HepG2 (cell line): Measurements from ENCODE around the gene HELZ. TPM values are rescaled to one million over a fixed set of nuclear protein-coding genes. Genes with fewer than 3 reads are reported as not detected.

Experiments
- ATAC-seq: fragments of 200-7000 bp; cut with Tn5 transposase; 3 replicates; pipeline ENCODE4 v1.9.1; 2020; ENCODE audit warnings: mild to moderate bottlenecking, moderate library complexity
- BruUV-seq: library from RNA; stranded (reverse); fragments of 400-500 nt; replicated peaks from 2 replicates; lab custom pipeline; 2021; lab: Mats Ljungman, UMichigan
- CTCF ChIA-PET: fragments of 300-600 bp; formaldehyde crosslinking; extraction: SDS; loops from one replicate; lab custom pipeline; 2021; ENCODE audit warnings: low total read pairs, inconsistent platforms, low intra/inter-chr PET ratio; lab: Yijun Ruan, JAX
- POLR2A ChIA-PET: fragments of 350-600 bp; sonication (Branson Sonifier 250); formaldehyde crosslinking; loops from one replicate; lab custom pipeline; 2020; ENCODE audit warnings: antibody characterized with exemption, inconsistent platforms; lab: Yijun Ruan, JAX
- DNase-seq: peaks from one replicate; pipeline ENCODE4 v3.0.0-alpha.2; 2015; ENCODE audit warnings: low spot score
- FAIRE-seq: peaks from 3 replicates; lab custom pipeline; 2011; peaks lifted over from hg19 to GRCh38; lab: Jason Lieb, UNC
- H2AFZ ChIP-seq: one replicate; pipeline ENCODE4 v1.6.1; 2011; ENCODE audit warnings: low read length, inconsistent platforms
- H3K27ac ChIP-seq: fragments of 300-600 bp; 3 replicates; pipeline ENCODE4 v1.8.0; 2011; ENCODE audit warnings: mixed run types, mild to moderate bottlenecking, mixed read lengths, low read length, inconsistent platforms; ENCODE audit not compliant: insufficient read depth; ENCODE audit errors: extremely low read length
- H3K27me3 ChIP-seq, 2 experiments: fragments of 200-600 bp in 1 of 2; 2 replicates in 1 of 2; 3 replicates in 1 of 2; pipeline versions ENCODE4 v1.6.0 to v1.8.0; 2011; ENCODE audit warnings: low read length in 2 of 2, mild to moderate bottlenecking in 2 of 2, moderate library complexity in 2 of 2, inconsistent platforms in 1 of 2; ENCODE audit not compliant: insufficient read depth in 2 of 2, control insufficient read depth in 1 of 2
- H3K36me3 ChIP-seq, 2 experiments: fragments of 200-600 bp in 1 of 2; replicated peaks in 1 of 2; 2 replicates in 1 of 2; 3 replicates in 1 of 2; pipeline versions ENCODE4 v1.5.1 to v1.8.0; 2011; ENCODE audit warnings: low read length in 2 of 2, inconsistent platforms in 1 of 2; ENCODE audit not compliant: insufficient read depth in 2 of 2, control insufficient read depth in 1 of 2
- H3K4me1 ChIP-seq: 2 replicates; pipeline ENCODE4 v1.5.1; 2012; ENCODE audit warnings: low read length, inconsistent platforms; ENCODE audit not compliant: insufficient read depth
- H3K4me2 ChIP-seq: 2 replicates; pipeline ENCODE4 v1.6.0; 2011; ENCODE audit warnings: low read depth, low read length, inconsistent platforms
- H3K4me3 ChIP-seq, 3 experiments: fragments of 200-600 bp in 1 of 3; sonication (generic), shearing (Covaris generic) in 1 of 3; replicated peaks in 1 of 3; 2 replicates each; pipeline ENCODE4 v1.5.1; 2011 to 2016; ENCODE audit warnings: low read length in 3 of 3, inconsistent platforms in 2 of 3, low read depth in 2 of 3, mild to moderate bottlenecking in 2 of 3, control low read depth in 1 of 3, mixed read lengths in 1 of 3; ENCODE audit not compliant: insufficient read depth in 1 of 3
- H3K79me2 ChIP-seq: one replicate; pipeline ENCODE4 v1.6.1; 2011; ENCODE audit warnings: low read length, inconsistent platforms; ENCODE audit not compliant: insufficient read depth
- H3K9ac ChIP-seq: 2 replicates; pipeline ENCODE4 v1.6.0; 2011; ENCODE audit warnings: mild to moderate bottlenecking, low read depth, low read length, inconsistent platforms; ENCODE audit not compliant: insufficient read depth
- H3K9me3 ChIP-seq: 2 replicates; pipeline ENCODE4 v1.5.1; 2012; ENCODE audit warnings: mild to moderate bottlenecking, low read length
- H4K20me1 ChIP-seq: 2 replicates; pipeline ENCODE4 v1.6.0; 2011; ENCODE audit warnings: inconsistent platforms, mild to moderate bottlenecking, low read length, moderate library complexity; ENCODE audit not compliant: insufficient read depth
- CTCF ChIP-seq: sonication (generic); formaldehyde crosslinking; IDR thresholded peaks from 2 replicates; pipeline ENCODE4 v1.5.0; 2020; ENCODE audit warnings: mild to moderate bottlenecking, missing genetic modification reagents, moderate library complexity
- ELF1 ChIP-seq: sonication (generic); formaldehyde crosslinking; IDR thresholded peaks from 2 replicates; pipeline ENCODE4 v1.4.0; 2020; ENCODE audit warnings: missing genetic modification reagents
- HNRNPUL1 ChIP-seq: fragments of 200-400 bp; formaldehyde crosslinking; IDR thresholded peaks from 2 replicates; pipeline ENCODE4 v1.6.1; 2017; ENCODE audit warnings: low read depth, mild to moderate bottlenecking, low read length, moderate library complexity
- MBNL3 ChIP-seq: fragments of 250-450 bp; sonication (Bioruptor Pico); conservative IDR thresholded peaks from 2 replicates; pipeline ENCODE4 v1.8.0; 2022; ENCODE audit warnings: mild to moderate bottlenecking, inconsistent platforms
- PHB2 ChIP-seq: fragments of 450-650 bp; IDR thresholded peaks from 2 replicates; pipeline ENCODE4 v1.6.1; 2018; ENCODE audit not compliant: partially characterized antibody
- PRDM4 ChIP-seq: sonication (generic); formaldehyde crosslinking; IDR thresholded peaks from 2 replicates; pipeline ENCODE4 v1.9.0; 2021; ENCODE audit warnings: missing genetic modification reagents, borderline replicate concordance
- SAP130 ChIP-seq: IDR thresholded peaks from 2 replicates; pipeline ENCODE4 v1.6.1; 2016; ENCODE audit warnings: low read depth
- SKI ChIP-seq: fragments of 450-650 bp; IDR thresholded peaks from one replicate; pipeline ENCODE4 v1.6.1; 2018; ENCODE audit warnings: mild to moderate bottlenecking; ENCODE audit not compliant: partially characterized antibody
- TRIM24 ChIP-seq: sonication (generic); formaldehyde crosslinking; IDR thresholded peaks from 2 replicates; pipeline ENCODE4 v1.8.0; 2022; ENCODE audit warnings: mild to moderate bottlenecking, missing genetic modification reagents
- XRCC5 ChIP-seq: fragments of 200-400 bp; formaldehyde crosslinking; optimal IDR thresholded peaks from 2 replicates; pipeline ENCODE3; 2017; ENCODE audit warnings: mild to moderate bottlenecking, low read length
- ZBTB2 ChIP-seq: sonication (generic); formaldehyde crosslinking; IDR thresholded peaks from 2 replicates; pipeline ENCODE4 v1.8.0; 2022; ENCODE audit warnings: low read depth, missing genetic modification reagents
- ZMAT5 ChIP-seq: sonication (generic); formaldehyde crosslinking; IDR thresholded peaks from 2 replicates; pipeline ENCODE4 v1.5.0; 2020; ENCODE audit warnings: mild to moderate bottlenecking, low read depth, missing genetic modification reagents, borderline replicate concordance
- ZNF3 ChIP-seq: IDR thresholded peaks from 2 replicates; pipeline ENCODE4 v1.7.0; 2017; ENCODE audit warnings: inconsistent platforms
- ZNF543 ChIP-seq: sonication (generic); formaldehyde crosslinking; IDR thresholded peaks from 2 replicates; pipeline ENCODE4 v1.4.0; 2020; ENCODE audit warnings: mild to moderate bottlenecking, missing genetic modification reagents
- ZNF552 ChIP-seq: sonication (generic); formaldehyde crosslinking; IDR thresholded peaks from 2 replicates; pipeline ENCODE4 v1.9.0; 2022; ENCODE audit warnings: missing genetic modification reagents, mild to moderate bottlenecking, borderline replicate concordance
- ZNF598 ChIP-seq: sonication (generic); formaldehyde crosslinking; IDR thresholded peaks from 2 replicates; pipeline ENCODE4 v1.5.1; 2020; ENCODE audit warnings: mild to moderate bottlenecking, missing genetic modification reagents, borderline replicate concordance
- ZNF605 ChIP-seq: sonication (generic); formaldehyde crosslinking; IDR thresholded peaks from 2 replicates; pipeline ENCODE4 v1.8.0; 2022; ENCODE audit warnings: mild to moderate bottlenecking, missing genetic modification reagents
- ZNF674 ChIP-seq: sonication (generic); formaldehyde crosslinking; IDR thresholded peaks from 2 replicates; pipeline ENCODE4 v1.5.0; 2020; ENCODE audit warnings: low read depth, mild to moderate bottlenecking, missing genetic modification reagents
- ZNF782 ChIP-seq: sonication (generic); formaldehyde crosslinking; IDR thresholded peaks from 2 replicates; pipeline ENCODE4 v1.4.0; 2020; ENCODE audit warnings: missing genetic modification reagents, mild to moderate bottlenecking, borderline replicate concordance
- ZSCAN21 ChIP-seq: sonication (generic); formaldehyde crosslinking; IDR thresholded peaks from 2 replicates; pipeline ENCODE4 v1.8.0; 2022; ENCODE audit warnings: mild to moderate bottlenecking, missing genetic modification reagents, moderate library complexity, borderline replicate concordance
- WGBS: methylation state at CpG from one replicate; pipeline ENCODE4 v1.1.6; 2017; ENCODE audit warnings: low lambda C conversion rate; 5-methylcytosine and 5-hydroxymethylcytosine counted together
- in situ Hi-C: cut with HindIII; loops from 2 replicates; pipeline ENCODE4 v1.10.0; 2017; ENCODE audit warnings: low pct_unique_long_range_greater_than_20kb; ENCODE audit not compliant: extremely low pct_ligation_motif_present
- intact Hi-C: fragments of 100-400 bp; cut with micrococcal nuclease; formaldehyde crosslinking; loops from one replicate; pipeline ENCODE4 v1.10.0; 2022; ENCODE audit not compliant: unreplicated experiment
- polyA plus RNA-seq, 8 experiments: library from polyadenylated mRNA; depleted of rRNA in 3 of 8; stranded (reverse) in 7 of 8; unstranded in 1 of 8; fragments of >200 nt; fragmentation: Illumina TruSeq in 4 of 8; extraction: Trizol in 4 of 8; gene quantifications; 2 replicates each; pipeline versions ENCODE4 v1.2.1 to v1.2.3, GENCODE V29; 2011 to 2016; ENCODE audit warnings: low read depth in 4 of 8, missing spikeins in 1 of 8, mixed read lengths in 1 of 8; ENCODE audit not compliant: insufficient read depth in 1 of 8
- total RNA-seq, 5 experiments: library from RNA; depleted of rRNA; stranded (reverse); fragments of >200 nt; fragmentation: Illumina TruSeq; extraction: Trizol; gene quantifications; 2 replicates each; pipeline ENCODE4 v1.2.3, GENCODE V29; 2016; ENCODE audit warnings: low read depth in 1 of 5

HELZ gene
- total and polyA plus RNA-seq, 2 of the 13 experiments (the other 11 are each of a cell fraction or from before 2014, with no cell fraction given) = 35.3 to 52.4 TPM

GRCh38 chr17:67247416-67247900, 2.5 kb upstream of the HELZ start:
- intact Hi-C loops = loop anchor here (1.0 to 10.0 kb wide), 3 partner anchors 13 to 117 kb away; partner anchors contain the start of gene PSMD12
- DNase-seq (no peak), ATAC-seq (no peak; the same call in 2 of the 3 replicates), FAIRE-seq (no peak)
- H3K36me3 ChIP-seq = no peaks in the 10 kb centered on the region
- H3K4me2 ChIP-seq = peak overlapping the region; percentile 90
- peak overlapping the region; percentile 98 for H3K27ac ChIP-seq
- 76% methylated on average over 12 of the region's 12 CpGs for WGBS
- peaks cover 33% of the 10 kb centered on the region for H3K79me2 ChIP-seq
- H2AFZ ChIP-seq = no peak overlapping the region
- CTCF ChIA-PET = no interaction called here
- BruUV-seq = no TSS peak
- peak overlapping the region; percentile 87 to 93 (median 91); a peak in 5 of 6 replicates for H3K4me3 ChIP-seq
- in situ Hi-C loops = no loop called here
- H3K27me3 ChIP-seq = no peaks in the 10 kb centered on the region; a peak in 1 of 5 replicates
- H3K9me3 ChIP-seq = no peaks in the 10 kb centered on the region
- peaks cover 61% of the 10 kb centered on the region for H3K4me1 ChIP-seq
- peaks cover 16% of the 10 kb centered on the region for H4K20me1 ChIP-seq
- POLR2A ChIA-PET = interaction anchor here (0.8 to 0.9 kb wide), 3 partner anchors 11 to 42 kb away, joined by 3 to 5 read pairs (median 4); no protein-coding TSS in a partner anchor
- H3K9ac ChIP-seq = peak overlapping the region; percentile 59
- TF ChIP-seq ZSCAN21 (CRISPR knock-in tag) (no peak), ZMAT5 (no peak), ZNF3 (CRISPR knock-in tag) (no peak), SAP130 (no peak), ZNF674 (CRISPR knock-in tag) (no peak), ELF1 (no peak), CTCF (CRISPR knock-in tag) (no peak), SKI (no peak), TRIM24 (CRISPR knock-in tag) (no peak), HNRNPUL1 (no peak), XRCC5 (no peak), ZBTB2 (CRISPR knock-in tag) (no peak), PRDM4 (CRISPR knock-in tag) (no peak), MBNL3 (CRISPR knock-in tag) (no peak), ZNF598 (CRISPR knock-in tag) (no peak), ZNF782 (CRISPR knock-in tag) (no peak), ZNF552 (CRISPR knock-in tag) (no peak), PHB2 (no peak), ZNF605 (CRISPR knock-in tag) (no peak), ZNF543 (CRISPR knock-in tag) (no peak)
